Left ventricle myocardium inferior (tissue), 1 donor: ENCODE results near the gene RAD51B. TPM values are rescaled to one million over a fixed set of nuclear protein-coding genes. Genes with fewer than 3 reads are reported as not detected.
"Not testable (repeated sequence)": the region's sequence is repeated elsewhere in the genome, so short reads cannot be mapped to it uniquely, and the experiment has no call there.

Experiments used
- DNase-seq: peaks from one replicate; pipeline ENCODE4 v3.0.0-alpha.2; 2020
- H3K27ac ChIP-seq: fragments of 200-600 bp; replicated peaks from 2 replicates; pipeline ENCODE4 v1.8.0; 2021
- H3K27me3 ChIP-seq: fragments of 200-600 bp; 2 replicates; pipeline ENCODE4 v1.8.0; 2021; ENCODE audit warnings: low read depth
- H3K36me3 ChIP-seq: fragments of 200-600 bp; 2 replicates; pipeline ENCODE4 v1.8.0; 2021
- H3K4me1 ChIP-seq: fragments of 200-600 bp; 2 replicates; pipeline ENCODE4 v1.8.0; 2021
- H3K4me3 ChIP-seq: fragments of 200-600 bp; 2 replicates; pipeline ENCODE4 v1.8.0; 2021; ENCODE audit warnings: mild to moderate bottlenecking, moderate library complexity
- H3K9me3 ChIP-seq: fragments of 200-600 bp; replicated peaks from 2 replicates; pipeline ENCODE4 v1.8.0; 2021
- CTCF ChIP-seq: fragments of 200-600 bp; IDR thresholded peaks from 2 replicates; pipeline ENCODE4 v1.8.0; 2021; ENCODE audit warnings: antibody characterized with exemption, mild to moderate bottlenecking, borderline replicate concordance
- intact Hi-C: fragments of 100-400 bp; cut with micrococcal nuclease; formaldehyde crosslinking; loops from one replicate; pipeline ENCODE4 v1.11.0; 2022
- total RNA-seq: library from RNA; stranded (reverse); fragmentation: NEBNext Ultra II Directional; extraction: Animal tissue kit (Norgen Biotek cat#: 25700); gene quantifications from one replicate; pipeline ENCODE4 v1.2.1, GENCODE V29; 2021
- donor health status: DM: no; HTN: yes; CAD: no; lungs with severe emphysema.

The RAD51B gene
- total RNA-seq, 1 donor from 2014 or later, result 2.4 TPM

- Histone ChIP-seq H3K4me1 (peaks cover 27% of the 10 kb centered on the region), H3K4me3 (no peak overlapping the region), H3K36me3 (no peaks in the 10 kb centered on the region), H3K27me3 (no peaks in the 10 kb centered on the region), H3K27ac (no peak overlapping the region), H3K9me3 (no peaks in the 10 kb centered on the region)
- no peak for TF ChIP-seq CTCF
- no peak for DNase-seq
- intact Hi-C loops, result no loop called here
Measured at GRCh38 chr14:68695856-68696255, 876.3 kb downstream of the RAD51B start.

- no peaks in the 10 kb centered on the region for H3K9me3 ChIP-seq
- intact Hi-C loops, result no loop called here
- no peaks in the 10 kb centered on the region for H3K27me3 ChIP-seq
- H3K27ac ChIP-seq, result no peak overlapping the region
- DNase-seq, result no peak
- H3K4me3 ChIP-seq, result no peak overlapping the region
- no peaks in the 10 kb centered on the region for H3K36me3 ChIP-seq
- peaks cover 27% of the 10 kb centered on the region for H3K4me1 ChIP-seq
- TF ChIP-seq CTCF, result no peak
Measured at GRCh38 chr14:68696266-68696665, 876.7 kb downstream of the RAD51B start.

GRCh38 chr14:68696721-68697495, 877.3 kb downstream of the RAD51B start:
- DNase-seq, result no peak
- TF ChIP-seq CTCF, result no peak
- intact Hi-C loops, result no loop called here

GRCh38 chr14:68698773-68699172, 879.2 kb downstream of the RAD51B start:
- peaks cover 16% of the 10 kb centered on the region for H3K4me1 ChIP-seq
- H3K36me3 ChIP-seq, H3K27me3 ChIP-seq, H3K4me3 ChIP-seq, H3K27ac ChIP-seq, H3K9me3 ChIP-seq, intact Hi-C loops, DNase-seq: not testable (repeated sequence)

More at GRCh38 chr14:68696721-68697495, 877.3 kb downstream of the RAD51B start:
- peaks cover 27% of the 10 kb centered on the region for H3K4me1 ChIP-seq
- no peak overlapping the region for H3K27ac ChIP-seq
- no peaks in the 10 kb centered on the region for H3K9me3 ChIP-seq
- no peaks in the 10 kb centered on the region for H3K27me3 ChIP-seq
- no peak overlapping the region for H3K4me3 ChIP-seq
- no peaks in the 10 kb centered on the region for H3K36me3 ChIP-seq

- H3K4me1 ChIP-seq, result peaks cover 11% of the 10 kb centered on the region
- H3K9me3 ChIP-seq, result no peaks in the 10 kb centered on the region
- no peak overlapping the region for H3K27ac ChIP-seq
- H3K27me3 ChIP-seq, result no peaks in the 10 kb centered on the region
- no peak for DNase-seq
- TF ChIP-seq CTCF, result no peak
- intact Hi-C loops, result no loop called here
- H3K4me3 ChIP-seq, result no peak overlapping the region
- H3K36me3 ChIP-seq, result no peaks in the 10 kb centered on the region
Measured at GRCh38 chr14:68701001-68701741, 881.6 kb downstream of the RAD51B start.

GRCh38 chr14:68702135-68702534, 882.6 kb downstream of the RAD51B start:
- Histone ChIP-seq H3K4me3 (no peak overlapping the region), H3K36me3 (no peaks in the 10 kb centered on the region), H3K27ac (no peak overlapping the region), H3K9me3 (no peaks in the 10 kb centered on the region), H3K4me1 (peaks cover 20% of the 10 kb centered on the region), H3K27me3 (no peaks in the 10 kb centered on the region)
- no peak for DNase-seq
- intact Hi-C loops, result no loop called here
- TF ChIP-seq CTCF, result no peak
